B cell (primary cell): ENCODE data around the gene PIGB. TPM values are rescaled to one million over a fixed set of nuclear protein-coding genes. Genes with fewer than 3 reads are reported as not detected.
A peak's percentile ranks its signal among the peaks of the same experiment; 100 is the strongest.

Source experiments
- ATAC-seq: fragments of 200-7000 bp; cut with Tn5 transposase; one replicate; pipeline ENCODE4 v1.10.0; 2021; ENCODE audit warnings: low read depth, mild to moderate bottlenecking, moderate number of reproducible peaks, moderate library complexity
- CTCF ChIA-PET: fragments of 350-600 bp; sonication (Branson Sonifier 250); formaldehyde crosslinking; loops from one replicate; lab custom pipeline; 2021; ENCODE audit warnings: antibody characterized with exemption, inconsistent platforms; lab: Charles Lee
- POLR2A ChIA-PET: fragments of 350-600 bp; sonication (Branson Sonifier 250); formaldehyde crosslinking; loops from one replicate; lab custom pipeline; 2021; ENCODE audit warnings: antibody characterized with exemption; lab: Charles Lee
- DNase-seq: peaks from one replicate; pipeline ENCODE4 v3.0.0; 2013
- H2AFZ ChIP-seq: 2 replicates; pipeline ENCODE4 v1.6.1; 2012; ENCODE audit warnings: mild to moderate bottlenecking, low read depth, low read length; ENCODE audit not compliant: insufficient read depth, poor library complexity, severe bottlenecking
- H3K27ac ChIP-seq, 2 donors: 1 replicate in 1 of 2; 2 replicates in 1 of 2; pipeline ENCODE4 v1.5.1; 2012 to 2013; ENCODE audit warnings: low read length in 2 of 2, mild to moderate bottlenecking in 2 of 2, moderate library complexity in 1 of 2
- H3K27me3 ChIP-seq, 4 experiments: fragments of 200-600 bp in 1 of 4; sonication (generic) in 1 of 4; replicated peaks in 1 of 4; 1 replicate in 2 of 4; 2 replicates in 2 of 4; pipeline versions ENCODE4 v1.6.1 to v1.7.0; 2013 to 2016; ENCODE audit warnings: low read length in 3 of 4, mild to moderate bottlenecking in 2 of 4, mixed read lengths in 1 of 4, moderate library complexity in 1 of 4; ENCODE audit not compliant: insufficient read depth in 4 of 4, control insufficient read depth in 3 of 4; ENCODE audit errors: control extremely low read depth in 1 of 4
- H3K36me3 ChIP-seq, 2 experiments: replicated peaks in 1 of 2; 1 replicate in 1 of 2; 2 replicates in 1 of 2; pipeline versions ENCODE4 v1.6.1 to v1.7.1; 2013; ENCODE audit warnings: low read length in 1 of 2; ENCODE audit not compliant: insufficient read depth in 2 of 2, control insufficient read depth in 1 of 2; ENCODE audit errors: control extremely low read depth in 1 of 2, extremely low read depth in 1 of 2
- H3K4me1 ChIP-seq, 2 donors: fragments of 200-600 bp in 1 of 2; sonication (generic) in 1 of 2; 1 replicate in 1 of 2; 2 replicates in 1 of 2; pipeline versions ENCODE4 v1.5.1 to v1.6.1; 2013 to 2017; ENCODE audit warnings: low read length in 2 of 2; ENCODE audit not compliant: control insufficient read depth in 2 of 2, insufficient read depth in 2 of 2
- H3K4me2 ChIP-seq: replicated peaks from 2 replicates; pipeline ENCODE3; 2012; ENCODE audit warnings: mild to moderate bottlenecking, low read depth, low read length; ENCODE audit not compliant: poor library complexity, severe bottlenecking
- H3K4me3 ChIP-seq, 5 experiments: fragments of 200-600 bp in 1 of 5; sonication (generic) in 1 of 5; 1 replicate in 3 of 5; 2 replicates in 2 of 5; pipeline versions ENCODE4 v1.5.1 to v1.7.0; 2011 to 2016; ENCODE audit warnings: low read length in 4 of 5, mild to moderate bottlenecking in 4 of 5, low read depth in 2 of 5, control low read depth in 1 of 5, moderate library complexity in 1 of 5; ENCODE audit not compliant: insufficient read depth in 1 of 5; ENCODE audit errors: control extremely low read depth in 1 of 5, extremely low read depth in 1 of 5
- H3K79me2 ChIP-seq: fragments of 200-600 bp; sonication (generic); one replicate; pipeline ENCODE4 v1.6.0; 2016; ENCODE audit warnings: low read length; ENCODE audit not compliant: control insufficient read depth, insufficient read depth
- H3K9ac ChIP-seq: fragments of 200-600 bp; sonication (generic); 2 replicates; pipeline ENCODE4 v1.6.1; 2017; ENCODE audit warnings: mild to moderate bottlenecking, low read length, moderate library complexity
- H3K9me3 ChIP-seq, 3 donors: one replicate each; pipeline versions ENCODE4 v1.6.1 to v1.7.1; 2013; ENCODE audit warnings: low read length in 2 of 3; ENCODE audit not compliant: control insufficient read depth in 2 of 3, insufficient read depth in 1 of 3; ENCODE audit errors: control extremely low read depth in 1 of 3
- H4K20me1 ChIP-seq: 2 replicates; pipeline ENCODE4 v1.6.0; 2012; ENCODE audit warnings: mild to moderate bottlenecking, low read length; ENCODE audit not compliant: insufficient read depth, control insufficient read depth, poor library complexity, severe bottlenecking
- H3K27ac Mint-ChIP-seq: one replicate; pipeline ENCODE4 v1.8.0; 2021; ENCODE audit warnings: mixed read lengths
- H3K27me3 Mint-ChIP-seq: one replicate; pipeline ENCODE4 v1.8.0; 2021; ENCODE audit warnings: mixed read lengths
- H3K4me1 Mint-ChIP-seq: one replicate; pipeline ENCODE4 v1.8.0; 2021; ENCODE audit warnings: mixed read lengths
- H3K4me3 Mint-ChIP-seq: one replicate; pipeline ENCODE4 v1.8.0; 2021; ENCODE audit warnings: mixed read lengths
- H3K9me3 Mint-ChIP-seq: one replicate; pipeline ENCODE4 v1.8.0; 2022; ENCODE audit warnings: mixed read lengths; ENCODE audit not compliant: insufficient read depth
- CTCF ChIP-seq: fragments of 200-600 bp; IDR thresholded peaks from one replicate; pipeline ENCODE4 v1.8.0; 2022; ENCODE audit warnings: antibody characterized with exemption, mild to moderate bottlenecking
- EZH2 ChIP-seq: IDR thresholded peaks from 2 replicates; pipeline ENCODE4 v1.6.1; 2012; ENCODE audit warnings: borderline replicate concordance, low read depth, mild to moderate bottlenecking, moderate library complexity, low read length; ENCODE audit not compliant: insufficient read depth, poor library complexity, severe bottlenecking
- WGBS: methylation state at CpG from one replicate; pipeline ENCODE4 v1.1.5; 2013; ENCODE audit warnings: missing lambda C conversion rate; ENCODE audit not compliant: insufficient coverage; 5-methylcytosine and 5-hydroxymethylcytosine counted together
- intact Hi-C: fragments of 100-400 bp; cut with micrococcal nuclease; formaldehyde crosslinking; loops from one replicate; pipeline ENCODE4 v1.10.0; 2022
- polyA plus RNA-seq: library from polyadenylated mRNA; depleted of rRNA; stranded (reverse); fragments of >200 nt; gene quantifications from 2 replicates; pipeline ENCODE4 v1.2.3, GENCODE V29; 2012
- total RNA-seq, 2 donors: library from RNA; stranded (reverse); fragments of 120-200 nt in 1 of 2; gene quantifications; 1 replicate in 1 of 2; 2 replicates in 1 of 2; pipeline versions ENCODE4 v1.2.3 to v1.2.4, GENCODE V29; 2013 to 2022

PIGB gene
- total and polyA plus RNA-seq, 2 donors (not counting 1 experiment from before 2014, with no cell fraction given), result 21.1 to 41.7 TPM

- DNase-seq, result no peak
- ChIA-PET CTCF (interaction anchor here (2.6 to 5.0 kb wide), 2 partner anchors 21 to 53 kb away, joined by 9 to 21 read pairs; no protein-coding TSS in a partner anchor), POLR2A (interaction anchor here (1.0 kb wide), 1 partner anchor 17 kb away, joined by 14 read pairs; no protein-coding TSS in a partner anchor)
- intact Hi-C loops, result no loop called here
- Histone ChIP-seq H3K4me1 (peaks cover 24 to 25% of the 10 kb centered on the region in 2 donors), H3K27ac (no peak overlapping the region), H4K20me1 (no peaks in the 10 kb centered on the region), H3K36me3 (no peaks in the 10 kb centered on the region), H3K4me3 (no peak overlapping the region), H3K27me3 (no peaks in the 10 kb centered on the region), H3K9me3 (no peaks in the 10 kb centered on the region), H3K4me2 (no peak overlapping the region), H3K79me2 (peaks cover 84% of the 10 kb centered on the region), H2AFZ (no peak overlapping the region), H3K9ac (no peak overlapping the region)
- 100% methylated on average over 3 of the region's 6 CpGs for WGBS
- no peak for TF ChIP-seq CTCF
- TF ChIP-seq EZH2, result no peak
- ATAC-seq, result no peak
- Mint-ChIP-seq H3K27me3 (no peaks in the 10 kb centered on the region), H3K9me3 (no peaks in the 10 kb centered on the region), H3K27ac (no peak overlapping the region), H3K4me1 (peaks cover 38% of the 10 kb centered on the region), H3K4me3 (no peak overlapping the region)
Measured at GRCh38 chr15:55270291-55270690, 48.7 kb upstream of the PIGB start.

GRCh38 chr15:55276324-55276723 lies 42.7 kb upstream of the PIGB start:
- Histone ChIP-seq H3K9ac (no peak overlapping the region), H3K4me3 (no peak overlapping the region), H3K36me3 (no peaks in the 10 kb centered on the region), H2AFZ (no peak overlapping the region), H4K20me1 (no peaks in the 10 kb centered on the region), H3K4me1 (peaks cover 38 to 41% of the 10 kb centered on the region in 2 donors), H3K9me3 (no peaks in the 10 kb centered on the region), H3K27ac (no peak overlapping the region), H3K79me2 (peaks cover 57% of the 10 kb centered on the region), H3K27me3 (no peaks in the 10 kb centered on the region), H3K4me2 (peak overlapping the region; percentile 1)
- H3K27ac Mint-ChIP-seq, result no peak overlapping the region
- ChIA-PET CTCF (interaction anchor here (0.6 to 1.2 kb wide), 2 partner anchors 58 to 59 kb away, joined by 4 read pairs; no protein-coding TSS in a partner anchor), POLR2A (no interaction called here)
- ATAC-seq (no peak), DNase-seq (no peak)
- H3K27me3 Mint-ChIP-seq, result no peaks in the 10 kb centered on the region
- H3K4me3 Mint-ChIP-seq, result no peak overlapping the region
- peaks cover 64% of the 10 kb centered on the region for H3K4me1 Mint-ChIP-seq
- WGBS, result no CpG with 5 or more reads among the region's 5 CpGs
- TF ChIP-seq CTCF, result no peak
- intact Hi-C loops, result no loop called here
- H3K9me3 Mint-ChIP-seq, result no peaks in the 10 kb centered on the region
